Heart left ventricle (tissue), 16 donors: Measurements from ENCODE around the gene USP32. TPM values are rescaled to one million over a fixed set of nuclear protein-coding genes. Genes with fewer than 3 reads are reported as not detected.
"Not testable (repeated sequence)": the region's sequence is repeated elsewhere in the genome, so short reads cannot be mapped to it uniquely, and the experiment has no call there.

Source experiments
- ATAC-seq, 4 donors: fragments of 200-7000 bp; cut with Tn5 transposase; one replicate each; pipeline ENCODE4 v1.9.1; 2020 to 2022; ENCODE audit warnings: moderate library complexity in 4 of 4, mild to moderate bottlenecking in 3 of 4, moderate number of reproducible peaks in 1 of 4
- DNase-seq, 5 donors: peaks; one replicate each; pipeline ENCODE4 v3.0.0-alpha.2; 2020
- H3K27ac ChIP-seq, 12 donors: fragments of 200-600 bp; sonication (generic) in 4 of 12; one replicate each; pipeline versions ENCODE4 v1.5.0 to v1.8.0; 2016 to 2022; ENCODE audit warnings: mild to moderate bottlenecking in 2 of 12
- H3K27me3 ChIP-seq, 9 donors: fragments of 200-600 bp; sonication (generic) in 2 of 9; one replicate each; pipeline versions ENCODE4 v1.5.1 to v1.8.0; 2016 to 2022; ENCODE audit warnings: mild to moderate bottlenecking in 3 of 9
- H3K36me3 ChIP-seq, 9 donors: fragments of 200-600 bp; sonication (generic) in 2 of 9; one replicate each; pipeline versions ENCODE4 v1.5.0 to v1.8.0; 2018 to 2022; ENCODE audit warnings: mild to moderate bottlenecking in 2 of 9
- H3K4me1 ChIP-seq, 12 donors: fragments of 200-600 bp; sonication (generic) in 4 of 12; one replicate each; pipeline versions ENCODE4 v1.5.0 to v1.8.0; 2016 to 2022; ENCODE audit warnings: mild to moderate bottlenecking in 3 of 12
- H3K4me3 ChIP-seq, 12 donors: fragments of 200-600 bp; sonication (generic) in 4 of 12; one replicate each; pipeline versions ENCODE4 v1.5.0 to v1.8.0; 2017 to 2022; ENCODE audit warnings: mild to moderate bottlenecking in 9 of 12, moderate library complexity in 4 of 12
- H3K9me3 ChIP-seq, 12 donors: fragments of 200-600 bp; sonication (generic) in 4 of 12; one replicate each; pipeline versions ENCODE4 v1.5.0 to v1.8.0; 2016 to 2022; ENCODE audit warnings: mild to moderate bottlenecking in 1 of 12
- POLR2A ChIP-seq, 2 donors: fragments of 450-650 bp; IDR thresholded peaks; one replicate each; pipeline ENCODE4 v1.6.1; 2017; ENCODE audit warnings: antibody characterized with exemption in 2 of 2, mild to moderate bottlenecking in 2 of 2, moderate library complexity in 2 of 2
- WGBS, 4 donors: extraction: QIAGEN DNeasy Blood & Tissue Kit in 2 of 4; methylation state at CpG; one replicate each; pipeline versions ENCODE4 v1.1.5 to v1.1.7; 2013 to 2018; 5-methylcytosine and 5-hydroxymethylcytosine counted together
- intact Hi-C, 10 donors: fragments of 100-400 bp; cut with DNase I; formaldehyde crosslinking; loops; one replicate each; pipeline versions ENCODE4 v1.11.1 to v1.14.2; 2022
- polyA plus RNA-seq, 2 donors: library from polyadenylated mRNA; stranded (reverse); fragments of 200-250 nt; gene quantifications; one replicate each; pipeline ENCODE4 v1.2.3, GENCODE V29; 2013
- total RNA-seq, 9 donors: library from RNA; depleted of rRNA in 2 of 9; stranded (reverse); fragments of >200 nt in 2 of 9; fragmentation: NEBNext Ultra II Directional in 3 of 9; extraction: Animal tissue kit (Norgen Biotek cat#: 25700) in 3 of 9; gene quantifications; one replicate each; pipeline versions ENCODE4 v1.1.0 to v1.2.4, GENCODE V29; 2016 to 2023
- TF ChIP-seq, protein P1 (sequence below), 12 donors: fragments of 200-600 bp; sonication (generic) in 4 of 12; IDR thresholded peaks; one replicate each; pipeline versions ENCODE4 v1.5.0 to v1.8.0; 2018 to 2022; ENCODE audit warnings: antibody characterized with exemption in 12 of 12, mild to moderate bottlenecking in 5 of 12
- donor health status: ischemic (EF 13 %, LVEDD 7.1; RV severe dilation, severe dysfunction).
- donor health status: healthy with polysubstance abuse.
- donor health status: DM: no; HTN: yes; CAD: no.
- donor health status: DM: no; HTN: no; CAD: no.
- donor health status: ischemic (EF 25% LVEDD 6.9; RV normal size, moderate dysfunction).
- donor health status: ischemic (EF 25% LVEDD 5.7; RV mildly dilated, moderate dysfunction).
- donor health status: healthy.
- donor health status: DM: yes; HTN: yes; CAD: no.
- donor health status: ischemic (EF 35%, LVEDD 5.7; RV mildly dilated, moderate dysfunction).
- donor health status: nonischemic (EF 11% LVEDD 7.7; RV severe dilation, severe dysfunction).
- donor health status: DM: yes; HTN: yes; CAD: no.
- donor health status: PGD.
- donor health status: ischemic (EF 29% LVEDD 5.4; RV normal size, mild dysfunction).
- donor health status: nonischemic (EF 23%, LVEDD 6.1; RV moderate dilation, normal function).

The USP32 gene
- total and polyA plus RNA-seq, 11 donors = 9.8 to 50.0 (median 30.3) TPM

DNA sequence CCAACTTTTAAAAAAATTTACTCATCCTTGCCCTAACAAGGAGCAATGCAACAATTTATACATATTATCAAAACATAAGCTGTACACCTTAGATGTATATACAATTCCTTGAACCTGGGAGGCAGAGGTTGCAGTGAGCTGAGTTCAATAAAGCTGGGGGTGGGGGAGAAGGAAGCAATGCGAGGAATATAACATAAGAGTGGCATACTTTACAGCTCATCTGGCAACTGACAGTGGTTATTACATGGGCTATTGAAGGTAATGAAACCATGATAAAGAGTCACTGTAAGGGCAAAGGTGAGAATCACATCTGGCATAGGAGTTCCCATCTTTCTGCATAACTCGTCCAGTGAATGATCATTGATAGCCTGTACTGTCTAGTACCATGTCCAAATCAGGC lies 198.5 kb downstream of the USP32 start:
- Histone ChIP-seq H3K36me3 (peaks cover 0 to 100% (median 93%) of the 10 kb centered on the region in 9 donors), H3K4me1 (peaks cover 0 to 13% (median 0%) of the 10 kb centered on the region in 12 donors), H3K27ac (no peak overlapping the region), H3K27me3 (no peaks in the 10 kb centered on the region), H3K9me3 (no peaks in the 10 kb centered on the region), H3K4me3 (no peak overlapping the region)
- TF ChIP-seq, protein P1, sequence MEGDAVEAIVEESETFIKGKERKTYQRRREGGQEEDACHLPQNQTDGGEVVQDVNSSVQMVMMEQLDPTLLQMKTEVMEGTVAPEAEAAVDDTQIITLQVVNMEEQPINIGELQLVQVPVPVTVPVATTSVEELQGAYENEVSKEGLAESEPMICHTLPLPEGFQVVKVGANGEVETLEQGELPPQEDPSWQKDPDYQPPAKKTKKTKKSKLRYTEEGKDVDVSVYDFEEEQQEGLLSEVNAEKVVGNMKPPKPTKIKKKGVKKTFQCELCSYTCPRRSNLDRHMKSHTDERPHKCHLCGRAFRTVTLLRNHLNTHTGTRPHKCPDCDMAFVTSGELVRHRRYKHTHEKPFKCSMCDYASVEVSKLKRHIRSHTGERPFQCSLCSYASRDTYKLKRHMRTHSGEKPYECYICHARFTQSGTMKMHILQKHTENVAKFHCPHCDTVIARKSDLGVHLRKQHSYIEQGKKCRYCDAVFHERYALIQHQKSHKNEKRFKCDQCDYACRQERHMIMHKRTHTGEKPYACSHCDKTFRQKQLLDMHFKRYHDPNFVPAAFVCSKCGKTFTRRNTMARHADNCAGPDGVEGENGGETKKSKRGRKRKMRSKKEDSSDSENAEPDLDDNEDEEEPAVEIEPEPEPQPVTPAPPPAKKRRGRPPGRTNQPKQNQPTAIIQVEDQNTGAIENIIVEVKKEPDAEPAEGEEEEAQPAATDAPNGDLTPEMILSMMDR (IDR thresholded peaks at IDR 0.05) = no peak
- no peak for TF ChIP-seq POLR2A (IDR thresholded peaks at IDR 0.05)
- 90 to 97% (median 93%) methylated on average over 2 of the region's 2 CpGs for WGBS, 4 donors
- no peak for ATAC-seq
- intact Hi-C loops = no loop called here
- DNase-seq = no peak

DNA sequence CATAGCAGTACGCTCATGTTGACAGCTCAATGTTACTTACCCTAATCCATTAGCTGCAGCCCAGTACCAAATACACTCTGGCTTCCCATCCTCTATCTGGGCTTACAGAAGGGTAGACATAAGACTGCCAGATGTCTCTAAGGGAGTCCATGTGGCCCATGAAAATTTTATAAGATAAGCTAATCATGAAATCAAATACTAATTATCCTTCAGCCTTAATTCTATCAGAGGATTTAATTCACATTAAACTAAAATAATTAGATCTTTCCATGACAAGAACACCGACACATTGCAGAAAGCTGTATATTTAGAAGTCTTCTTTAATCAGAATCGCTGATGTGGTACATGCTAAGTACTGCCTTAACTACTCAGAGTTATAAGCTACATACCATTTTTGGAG lies 198.9 kb downstream of the USP32 start:
- H3K27me3 ChIP-seq, DNase-seq, H3K9me3 ChIP-seq, ATAC-seq, H3K27ac ChIP-seq, intact Hi-C loops, H3K4me3 ChIP-seq: not testable (repeated sequence)
- peaks cover 0 to 17% (median 0%) of the 10 kb centered on the region in 12 donors for H3K4me1 ChIP-seq
- peaks cover 0 to 100% (median 92%) of the 10 kb centered on the region in 9 donors for H3K36me3 ChIP-seq
- 95 to 100% (median 97%) methylated on average over 3 of the region's 3 CpGs for WGBS, 4 donors

DNA sequence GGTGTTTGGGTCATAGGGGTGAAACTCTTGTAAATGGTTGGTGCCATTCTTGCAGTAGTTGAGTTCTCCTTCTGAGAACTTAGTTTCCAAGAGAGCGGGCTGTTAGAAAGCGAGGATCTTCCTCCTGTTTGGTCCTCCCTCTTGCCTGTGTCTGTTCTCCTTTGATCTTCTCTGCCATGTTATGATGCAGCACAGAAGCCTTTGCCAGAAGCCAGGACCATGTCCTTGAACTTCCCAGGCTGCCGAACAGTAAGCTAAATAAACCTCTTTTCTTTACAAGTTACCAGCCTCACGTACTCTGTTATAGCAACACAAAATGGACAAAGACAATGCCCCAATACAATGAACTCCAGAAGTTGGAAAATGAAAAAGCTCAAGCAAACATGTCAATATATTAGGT lies 201.9 kb downstream of the USP32 start:
- ATAC-seq, intact Hi-C loops, H3K27me3 ChIP-seq, H3K9me3 ChIP-seq, H3K4me3 ChIP-seq, H3K27ac ChIP-seq, DNase-seq: not testable (repeated sequence)
- Histone ChIP-seq H3K4me1 (peaks cover 0 to 32% (median 0%) of the 10 kb centered on the region in 12 donors), H3K36me3 (peaks cover 0 to 92% (median 86%) of the 10 kb centered on the region in 9 donors)
- 94 to 96% (median 95%) methylated on average over 4 of the region's 4 CpGs for WGBS, 4 donors

DNA sequence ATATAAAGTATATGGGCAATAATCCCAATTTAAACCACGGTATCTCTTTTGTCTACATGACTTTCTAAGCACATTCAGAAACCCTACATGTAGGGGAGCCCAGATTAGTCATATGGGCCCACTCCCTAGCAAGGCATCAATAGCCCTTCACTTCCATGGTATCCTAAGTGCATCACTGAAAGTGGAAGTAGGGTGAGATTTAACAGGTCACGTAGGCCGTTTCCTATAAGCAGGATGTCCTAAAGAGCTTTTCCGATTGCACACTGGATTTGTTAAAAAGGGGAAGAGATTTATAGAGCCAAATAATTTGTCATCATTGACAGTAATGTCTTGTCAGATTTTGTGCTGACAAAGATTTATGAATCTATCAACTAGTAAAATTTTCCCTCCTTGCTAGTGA lies 203.2 kb downstream of the USP32 start:
- H3K36me3 ChIP-seq = peaks cover 0 to 92% (median 86%) of the 10 kb centered on the region in 9 donors
- no peak overlapping the region for H3K4me3 ChIP-seq
- H3K4me1 ChIP-seq = peaks cover 0 to 32% (median 0%) of the 10 kb centered on the region in 12 donors
- intact Hi-C loops = no loop called here
- no peaks in the 10 kb centered on the region for H3K9me3 ChIP-seq
- H3K27ac ChIP-seq = peak overlapping the region in 1 of 12 donors; percentile 67
- no peaks in the 10 kb centered on the region for H3K27me3 ChIP-seq
- ATAC-seq (peak in 2 of 4 donors; percentile 31 to 42), DNase-seq (no peak)
- WGBS, 4 donors = 84 to 97% (median 89%) methylated on average over 4 of the region's 4 CpGs
- TF ChIP-seq, protein P1 (IDR thresholded peaks at IDR 0.05) = no peak
- TF ChIP-seq POLR2A (IDR thresholded peaks at IDR 0.05) = no peak

DNA sequence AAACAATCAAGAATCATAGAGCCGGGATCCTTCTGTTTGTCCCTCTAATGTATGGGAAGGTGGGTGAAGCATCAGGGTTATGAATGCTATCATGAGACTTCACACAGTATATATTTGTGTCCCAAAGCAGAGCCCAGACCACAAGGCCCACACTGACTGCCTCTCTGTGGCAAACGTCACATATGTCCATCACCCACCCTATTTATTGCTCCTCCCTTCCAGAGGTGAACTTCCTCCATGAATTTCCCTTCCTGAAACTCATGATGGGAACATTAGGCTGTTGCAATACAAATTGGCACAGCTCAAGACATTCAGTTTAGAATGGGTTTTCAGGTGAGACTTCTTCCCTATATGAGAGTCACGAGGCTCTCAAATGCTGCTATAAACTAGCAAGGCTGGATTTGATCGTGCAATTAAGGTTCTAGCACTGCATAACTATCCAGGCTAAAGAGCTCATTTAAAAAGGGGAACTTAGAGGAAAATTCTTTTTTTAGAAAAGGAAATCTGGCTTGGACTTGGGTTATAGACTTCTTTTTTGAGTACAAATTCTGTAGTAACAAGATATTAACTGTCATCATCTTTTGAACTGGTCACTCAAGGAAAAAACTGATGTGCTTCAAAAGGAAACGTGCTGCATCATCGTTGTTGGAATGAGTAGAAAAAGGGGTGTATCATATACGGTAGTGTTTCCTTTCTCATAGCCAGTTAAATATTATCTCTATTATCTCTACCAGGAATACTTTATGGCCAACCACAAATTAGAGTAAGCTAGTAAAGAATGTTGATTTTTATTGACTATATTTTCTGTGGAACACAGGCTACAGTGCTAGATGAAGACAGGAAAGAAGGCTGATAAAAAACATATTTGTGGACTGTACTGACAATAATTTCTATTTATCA lies 204.8 kb downstream of the USP32 start:
- peaks cover 0 to 92% (median 86%) of the 10 kb centered on the region in 9 donors for H3K36me3 ChIP-seq
- H3K9me3 ChIP-seq, ATAC-seq, intact Hi-C loops, H3K4me3 ChIP-seq, H3K27me3 ChIP-seq, DNase-seq: not testable (repeated sequence)
- H3K27ac ChIP-seq = peak overlapping the region in 2 of 12 donors; percentile 13 to 67
- 70 to 74% (median 72%) methylated on average over 7 of the region's 7 CpGs for WGBS, 4 donors
- peaks cover 0 to 32% (median 0%) of the 10 kb centered on the region in 12 donors for H3K4me1 ChIP-seq

DNA sequence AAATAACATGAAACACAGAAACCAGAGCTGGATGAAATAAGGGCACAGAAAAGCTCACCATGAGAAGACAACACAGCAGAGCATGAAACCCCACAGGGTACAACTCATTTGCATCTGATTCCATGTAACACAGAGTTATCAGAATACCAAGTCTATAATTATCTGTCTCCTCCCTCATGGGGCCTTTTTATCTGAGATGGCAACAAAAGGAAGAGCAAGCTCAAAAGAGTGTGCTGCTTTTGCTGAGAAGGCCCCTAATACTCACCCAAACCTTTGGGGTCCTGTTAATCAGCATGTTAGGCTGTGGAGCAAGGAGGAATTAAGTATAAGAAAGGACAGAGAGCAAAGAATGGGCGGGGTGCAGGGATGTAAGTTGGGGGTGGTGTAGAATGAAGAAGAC lies 205.6 kb downstream of the USP32 start:
- peak overlapping the region in 1 of 12 donors; percentile 3 for H3K27ac ChIP-seq
- H3K4me3 ChIP-seq, intact Hi-C loops, DNase-seq, H3K9me3 ChIP-seq, H3K27me3 ChIP-seq, ATAC-seq: not testable (repeated sequence)
- 90 to 97% (median 93%) methylated on average over 1 of the region's 1 CpG for WGBS, 4 donors
- peaks cover 0 to 32% (median 0%) of the 10 kb centered on the region in 12 donors for H3K4me1 ChIP-seq
- peaks cover 0 to 92% (median 85%) of the 10 kb centered on the region in 9 donors for H3K36me3 ChIP-seq

DNA sequence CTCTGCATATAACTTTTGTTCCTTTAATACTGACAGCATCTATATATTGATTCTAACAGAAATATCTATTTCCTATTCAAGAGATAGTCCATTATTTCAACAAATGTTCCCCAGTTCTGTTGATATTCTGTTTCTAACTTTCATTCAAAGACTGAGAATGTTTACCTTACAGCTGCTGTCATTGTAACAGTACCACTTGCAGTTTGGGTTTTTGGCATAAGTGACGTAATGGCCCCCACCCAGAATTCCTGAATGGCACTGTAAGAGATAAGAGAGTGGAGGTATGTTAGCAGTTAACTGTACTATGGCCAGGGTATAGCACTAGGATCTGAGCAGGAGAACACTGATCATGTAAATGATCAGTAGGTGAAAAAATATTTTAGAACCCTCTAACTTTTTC lies 211.6 kb downstream of the USP32 start:
- DNase-seq, H3K27me3 ChIP-seq, ATAC-seq, H3K27ac ChIP-seq, H3K4me3 ChIP-seq, H3K4me1 ChIP-seq, H3K9me3 ChIP-seq, intact Hi-C loops: not testable (repeated sequence)
- WGBS, 4 donors = 53 to 76% (median 63%) methylated on average over 1 of the region's 1 CpG
- peaks cover 0 to 90% (median 76%) of the 10 kb centered on the region in 9 donors for H3K36me3 ChIP-seq

DNA sequence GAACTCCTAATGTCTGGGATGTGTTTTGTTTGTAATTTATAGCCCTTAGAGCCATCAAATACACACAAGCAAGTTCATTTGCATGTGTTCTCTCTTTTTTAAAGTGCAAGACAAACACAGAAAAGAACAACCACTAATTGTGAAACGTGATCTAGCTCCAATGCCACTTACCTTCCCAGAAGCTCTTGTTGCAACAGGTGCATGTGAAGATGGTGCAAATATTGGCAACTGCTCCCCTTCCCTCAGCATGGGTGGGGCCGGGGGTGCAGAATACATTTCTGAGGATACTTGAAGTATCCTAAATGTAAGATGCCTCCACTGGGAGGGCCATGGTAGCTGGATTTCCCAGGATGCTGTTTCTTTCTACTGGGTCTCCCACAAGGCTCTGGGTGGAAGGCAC lies 213.8 kb downstream of the USP32 start:
- H3K4me3 ChIP-seq, H3K27ac ChIP-seq, H3K9me3 ChIP-seq, intact Hi-C loops, H3K27me3 ChIP-seq, H3K4me1 ChIP-seq, DNase-seq, ATAC-seq: not testable (repeated sequence)
- WGBS, 4 donors = 89 to 96% (median 96%) methylated on average over 2 of the region's 2 CpGs
- peaks cover 0 to 68% (median 56%) of the 10 kb centered on the region in 9 donors for H3K36me3 ChIP-seq

DNA sequence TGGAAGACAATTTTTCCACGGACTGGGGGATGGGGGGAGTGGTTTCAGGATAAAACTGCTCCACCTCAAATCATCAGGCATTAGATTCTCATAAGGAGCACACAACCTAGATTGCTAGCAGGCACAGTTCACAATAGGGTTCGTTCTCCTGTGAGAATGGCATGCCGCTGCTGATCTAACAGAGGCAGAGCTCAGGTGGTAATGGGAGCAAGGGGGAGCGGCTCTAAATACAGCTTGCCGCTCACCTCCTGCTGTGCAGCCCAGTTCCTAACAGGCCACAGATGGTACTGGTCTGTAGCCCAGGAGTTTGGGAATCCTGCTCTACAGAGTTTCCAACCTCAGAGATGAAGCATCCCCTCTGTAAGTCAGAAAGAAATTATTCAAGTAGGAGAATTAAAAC lies 215.2 kb downstream of the USP32 start:
- Histone ChIP-seq H3K36me3 (peaks cover 0 to 54% (median 42%) of the 10 kb centered on the region in 9 donors), H3K4me1 (peaks cover 0 to 19% (median 0%) of the 10 kb centered on the region in 12 donors)
- H3K9me3 ChIP-seq, ATAC-seq, H3K27ac ChIP-seq, H3K4me3 ChIP-seq, intact Hi-C loops, DNase-seq, H3K27me3 ChIP-seq: not testable (repeated sequence)
- WGBS, 4 donors = 90 to 95% (median 93%) methylated on average over 5 of the region's 5 CpGs
